ENCODE results near the gene THBS3.

Gene THBS3

GRCh38 chr1:155241841-155242264 is 34.2 kb upstream of the THBS3 start:
- TF ChIP-seq CTCF (IDR thresholded peaks at IDR 0.05): no peak

- no peak for TF ChIP-seq CTCF (IDR thresholded peaks at IDR 0.05)
Observed at GRCh38 chr1:155241069-155241679, 33.5 kb upstream of the THBS3 start.

GRCh38 chr1:155236451-155236850 is 28.8 kb upstream of the THBS3 start:
- TF ChIP-seq CTCF (IDR thresholded peaks at IDR 0.05): no peak

GRCh38 chr1:155228096-155228427 is 20.4 kb upstream of the THBS3 start:
- no peak for TF ChIP-seq CTCF (IDR thresholded peaks at IDR 0.05)

- TF ChIP-seq CTCF (IDR thresholded peaks at IDR 0.05): no peak
Observed at GRCh38 chr1:155227261-155228095, 19.8 kb upstream of the THBS3 start.

GRCh38 chr1:155226910-155227260 is 19.2 kb upstream of the THBS3 start:
- 0 out of 2 replicates have a peak, but pooled peaks have one; percentile 25 for TF ChIP-seq CTCF (IDR thresholded peaks at IDR 0.05)

- TF ChIP-seq CTCF (IDR thresholded peaks at IDR 0.05): peak; percentile 67; the same call in 1 of the 2 replicates
Observed at GRCh38 chr1:155226188-155226909, 18.7 kb upstream of the THBS3 start.
